Upper lobe of left lung (tissue), 4 donors: ENCODE results near the gene FBXL20.
"Not testable (repeated sequence)": the region's sequence is repeated elsewhere in the genome, so short reads cannot be mapped to it uniquely, and the experiment has no call there.

Experiments
- CTCF ChIP-seq, 6 experiments: fragments of 450-650 bp in 4 of 6; fragments of 200-600 bp in 2 of 6; sonication (generic) in 2 of 6; IDR thresholded peaks; one replicate each; pipeline ENCODE4 v1.5.1; 2016 to 2019; ENCODE audit warnings: antibody characterized with exemption in 6 of 6
- POLR2A ChIP-seq, 4 donors: fragments of 450-650 bp; IDR thresholded peaks; one replicate each; pipeline ENCODE4 v1.5.1; 2016 to 2017; ENCODE audit warnings: antibody characterized with exemption in 4 of 4, mild to moderate bottlenecking in 2 of 4
- POLR2AphosphoS5 ChIP-seq, 2 donors: sonication (generic); formaldehyde crosslinking; IDR thresholded peaks; one replicate each; pipeline ENCODE4 v1.5.1; 2017; ENCODE audit warnings: antibody characterized with exemption in 2 of 2

- TF ChIP-seq POLR2A, CTCF, POLR2AphosphoS5 (IDR thresholded peaks at IDR 0.05): not testable (repeated sequence)
These were observed 54.6 kb downstream of the FBXL20 start for GRCh38 chr17:39346863-39347262.
